Measurements from ENCODE around the gene MORN1. TPM values are rescaled to one million over a fixed set of nuclear protein-coding genes. Genes with fewer than 3 reads are reported as not detected.

MORN1 gene
- total and polyA plus RNA-seq, 10 of the 15 experiments (the other 5 are each of a cell fraction or from before 2014, with no cell fraction given): 0.76 to 7.9 (median 5.5) TPM

- Histone ChIP-seq H3K4me2 (ENCODE audit: control insufficient read depth, insufficient read depth) (no peak overlapping the region), H3K4me1 (ENCODE audit: control insufficient read depth, insufficient read depth, low read length) (no peaks in the 10 kb centered on the region), H3K9ac (ENCODE audit: control insufficient read depth, insufficient read depth, low read length) (no peak overlapping the region), H3K36me3 (ENCODE audit: control insufficient read depth in 2 of 2, insufficient read depth in 2 of 2, low read length in 1 of 2) (no peaks in the 10 kb centered on the region), H4K20me1 (ENCODE audit: control insufficient read depth, insufficient read depth) (no peaks in the 10 kb centered on the region), H3K27ac (ENCODE audit: control insufficient read depth, insufficient read depth) (no peak overlapping the region), H3K4me3 (no peak overlapping the region), H3K9me3 (replicated peaks; ENCODE audit: control insufficient read depth, insufficient read depth, low read length) (no peaks in the 10 kb centered on the region; the same call in 2 of the 3 replicates), H2AFZ (ENCODE audit: control insufficient read depth, low read depth, low read length) (no peak overlapping the region), H3K27me3 (replicated peaks in 1 of 2; ENCODE audit: control insufficient read depth in 2 of 2, insufficient read depth in 2 of 2, low read length in 1 of 2) (no peaks in the 10 kb centered on the region), H3K79me2 (ENCODE audit: control insufficient read depth, insufficient read depth, low read length) (no peaks in the 10 kb centered on the region)
- no TSS peak for BruUV-seq (replicated peaks)
- no peak for TF ChIP-seq ZBTB11 (CRISPR knock-in tag; IDR thresholded peaks at IDR 0.05)
- TF ChIP-seq YY1 (IDR thresholded peaks at IDR 0.05; ENCODE audit: low read depth, low read length): no peak
- no peak for TF ChIP-seq BRCA1 (IDR thresholded peaks at IDR 0.05; ENCODE audit: low read depth, low read length)
- no peak for TF ChIP-seq LARP7 (IDR thresholded peaks at IDR 0.05)
- TF ChIP-seq MTA2 (IDR thresholded peaks at IDR 0.05; ENCODE audit: low read depth): no peak
- no peak for TF ChIP-seq RUNX3 (IDR thresholded peaks at IDR 0.05; ENCODE audit: low read length)
- TF ChIP-seq ZNF592 (IDR thresholded peaks at IDR 0.05): no peak
- no peak for TF ChIP-seq NRF1 (conservative IDR thresholded peaks at IDR 0.05; ENCODE audit: low read depth, low read length)
- TF ChIP-seq RB1 (IDR thresholded peaks at IDR 0.05; ENCODE audit: borderline replicate concordance): no peak
- no peak for TF ChIP-seq NFYA (IDR thresholded peaks at IDR 0.05; ENCODE audit: borderline replicate concordance, low read depth, low read length)
- TF ChIP-seq RFX5 (IDR thresholded peaks at IDR 0.05; ENCODE audit: low read depth, low read length): no peak
- no peak for TF ChIP-seq NKRF (conservative IDR thresholded peaks at IDR 0.05)
- no peak for TF ChIP-seq STAT3 (IDR thresholded peaks at IDR 0.05; ENCODE audit: low read depth, low read length)
- ChIA-PET CTCF (no interaction called here), POLR2A (no interaction called here), SMC1A (ENCODE audit: uncharacterized antibody, unreplicated experiment) (no interaction called here), RAD21 (ENCODE audit: unreplicated experiment) (no interaction called here)
- 51% methylated on average over 15 of the region's 21 CpGs for WGBS (ENCODE audit: insufficient coverage, insufficient replicate concordance, low lambda C conversion rate, missing lambda C conversion rate)
- intact Hi-C loops (cut with micrococcal nuclease; ENCODE audit: unreplicated experiment) (no loop called here), in situ Hi-C loops (cut with MboI) (no loop called here)
- FAIRE-seq: no peak
- ATAC-seq: no peak
- DNase-seq (ENCODE audit: low read depth, low spot score): no peak
Observed at GRCh38 chr1:2326524-2326923, 64.8 kb downstream of the MORN1 start.

All from GM12878 (cell line).